Esophagus squamous epithelium (tissue), 4 donors: ENCODE results near the gene SLFNL1.

Source experiments
- POLR2A ChIP-seq, 4 donors: fragments of 450-650 bp; IDR thresholded peaks; one replicate each; pipeline ENCODE4 v1.6.1; 2017; ENCODE audit warnings: antibody characterized with exemption in 4 of 4, mild to moderate bottlenecking in 4 of 4, moderate library complexity in 3 of 4
- TF ChIP-seq, protein P1 (sequence below), 6 experiments: fragments of 450-650 bp in 4 of 6; fragments of 200-600 bp in 2 of 6; sonication (generic) in 2 of 6; IDR thresholded peaks; one replicate each; pipeline ENCODE4 v1.5.1; 2016 to 2019; ENCODE audit warnings: antibody characterized with exemption in 6 of 6, mild to moderate bottlenecking in 4 of 6, moderate library complexity in 4 of 6

DNA sequence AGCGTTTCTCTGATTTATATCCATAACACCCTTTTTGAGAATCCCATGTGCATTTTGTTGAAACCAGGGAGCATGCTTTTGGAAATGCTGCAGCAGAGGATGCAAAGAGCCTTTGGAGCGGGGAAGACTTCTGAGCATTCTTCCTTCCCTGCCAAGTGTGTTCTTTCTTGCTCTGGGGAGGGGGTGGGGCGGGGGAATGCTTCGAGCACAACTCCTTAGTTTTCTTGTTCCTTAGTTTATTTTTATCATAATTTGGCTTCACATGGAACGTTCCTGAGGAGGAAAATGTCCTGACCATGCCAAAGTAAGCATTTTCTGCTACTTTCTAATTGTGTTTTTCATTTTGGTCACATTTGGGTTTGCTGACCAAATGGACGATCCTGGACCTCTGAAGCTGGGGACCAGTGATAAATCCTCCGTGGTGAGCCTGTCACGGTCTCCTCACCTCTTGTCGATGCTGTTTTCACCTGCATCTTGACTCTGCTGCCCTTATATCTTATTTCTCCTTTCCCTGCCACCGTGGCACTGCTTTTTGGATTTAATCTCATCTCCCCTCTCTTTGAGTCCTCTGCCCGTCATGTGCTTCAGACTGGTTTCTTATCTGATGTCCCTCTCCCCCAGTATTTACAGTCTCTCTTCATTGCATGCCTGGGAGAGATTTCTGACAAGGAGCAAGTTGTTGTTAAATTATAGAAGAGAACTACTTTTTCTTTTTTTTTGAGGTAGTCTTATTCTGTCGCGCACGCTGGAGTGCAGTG lies 39.7 kb downstream of the SLFNL1 start:
- TF ChIP-seq, protein P1, sequence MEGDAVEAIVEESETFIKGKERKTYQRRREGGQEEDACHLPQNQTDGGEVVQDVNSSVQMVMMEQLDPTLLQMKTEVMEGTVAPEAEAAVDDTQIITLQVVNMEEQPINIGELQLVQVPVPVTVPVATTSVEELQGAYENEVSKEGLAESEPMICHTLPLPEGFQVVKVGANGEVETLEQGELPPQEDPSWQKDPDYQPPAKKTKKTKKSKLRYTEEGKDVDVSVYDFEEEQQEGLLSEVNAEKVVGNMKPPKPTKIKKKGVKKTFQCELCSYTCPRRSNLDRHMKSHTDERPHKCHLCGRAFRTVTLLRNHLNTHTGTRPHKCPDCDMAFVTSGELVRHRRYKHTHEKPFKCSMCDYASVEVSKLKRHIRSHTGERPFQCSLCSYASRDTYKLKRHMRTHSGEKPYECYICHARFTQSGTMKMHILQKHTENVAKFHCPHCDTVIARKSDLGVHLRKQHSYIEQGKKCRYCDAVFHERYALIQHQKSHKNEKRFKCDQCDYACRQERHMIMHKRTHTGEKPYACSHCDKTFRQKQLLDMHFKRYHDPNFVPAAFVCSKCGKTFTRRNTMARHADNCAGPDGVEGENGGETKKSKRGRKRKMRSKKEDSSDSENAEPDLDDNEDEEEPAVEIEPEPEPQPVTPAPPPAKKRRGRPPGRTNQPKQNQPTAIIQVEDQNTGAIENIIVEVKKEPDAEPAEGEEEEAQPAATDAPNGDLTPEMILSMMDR (IDR thresholded peaks at IDR 0.05) = no peak
- TF ChIP-seq POLR2A (IDR thresholded peaks at IDR 0.05) = no peak
